Measurements from ENCODE around the gene SGK1. TPM values are rescaled to one million over a fixed set of nuclear protein-coding genes. Genes with fewer than 3 reads are reported as not detected.

Gene SGK1
- total RNA-seq, 2 experiments from 2014 or later: 117 to 120 TPM

DNA sequence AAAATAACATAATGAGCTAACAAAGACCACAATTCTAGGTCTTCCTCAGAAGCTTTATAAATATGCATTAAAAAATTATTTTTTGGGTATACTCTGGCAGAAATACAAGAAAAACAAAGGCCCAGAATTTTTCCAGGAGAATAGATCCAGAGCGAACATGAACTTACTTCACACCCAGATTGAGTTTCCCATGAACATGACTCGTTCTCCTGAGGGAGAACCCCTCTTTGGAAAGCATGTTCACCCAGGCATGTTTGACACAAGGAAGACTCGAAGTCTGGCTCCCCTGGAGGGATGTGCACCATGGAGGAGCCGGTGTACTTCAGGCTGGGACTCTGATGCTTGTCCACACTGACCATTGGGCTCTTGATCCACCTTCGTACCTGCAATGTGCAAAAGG lies 56.1 kb downstream of the SGK1 start:
- Mint-ChIP-seq H3K27ac (no peak overlapping the region), H3K4me1 (ENCODE audit: low read depth) (no peaks in the 10 kb centered on the region), H3K4me3 (no peak overlapping the region), H3K9me3 (no peaks in the 10 kb centered on the region), H3K27me3 (no peaks in the 10 kb centered on the region), H3K36me3 (ENCODE audit: low read depth) (no peaks in the 10 kb centered on the region)
- no peaks in the 10 kb centered on the region for H3K9me3 ChIP-seq (ENCODE audit: control insufficient read depth in 1 of 2, insufficient read depth in 1 of 2, low read length in 2 of 2)
- CTCF ChIA-PET: interaction anchor here (0.9 to 1.3 kb wide), 2 partner anchors 9 to 13 kb away, joined by 3 to 5 read pairs; no protein-coding TSS in a partner anchor
- no peaks in the 10 kb centered on the region for H3K36me3 ChIP-seq (ENCODE audit: insufficient read depth, low read length)
- no peak overlapping the region for H3K27ac ChIP-seq (ENCODE audit: low read depth in 1 of 2, low read length in 2 of 2)
- ATAC-seq (ENCODE audit: poor library complexity) (no peak), DNase-seq (no peak)
- H3K4me3 ChIP-seq (ENCODE audit: low read length): no peak overlapping the region
- H3K27me3 ChIP-seq (ENCODE audit: control insufficient read depth in 1 of 2, insufficient read depth in 2 of 2, low read length in 2 of 2): no peaks in the 10 kb centered on the region
- TF ChIP-seq, protein P1, sequence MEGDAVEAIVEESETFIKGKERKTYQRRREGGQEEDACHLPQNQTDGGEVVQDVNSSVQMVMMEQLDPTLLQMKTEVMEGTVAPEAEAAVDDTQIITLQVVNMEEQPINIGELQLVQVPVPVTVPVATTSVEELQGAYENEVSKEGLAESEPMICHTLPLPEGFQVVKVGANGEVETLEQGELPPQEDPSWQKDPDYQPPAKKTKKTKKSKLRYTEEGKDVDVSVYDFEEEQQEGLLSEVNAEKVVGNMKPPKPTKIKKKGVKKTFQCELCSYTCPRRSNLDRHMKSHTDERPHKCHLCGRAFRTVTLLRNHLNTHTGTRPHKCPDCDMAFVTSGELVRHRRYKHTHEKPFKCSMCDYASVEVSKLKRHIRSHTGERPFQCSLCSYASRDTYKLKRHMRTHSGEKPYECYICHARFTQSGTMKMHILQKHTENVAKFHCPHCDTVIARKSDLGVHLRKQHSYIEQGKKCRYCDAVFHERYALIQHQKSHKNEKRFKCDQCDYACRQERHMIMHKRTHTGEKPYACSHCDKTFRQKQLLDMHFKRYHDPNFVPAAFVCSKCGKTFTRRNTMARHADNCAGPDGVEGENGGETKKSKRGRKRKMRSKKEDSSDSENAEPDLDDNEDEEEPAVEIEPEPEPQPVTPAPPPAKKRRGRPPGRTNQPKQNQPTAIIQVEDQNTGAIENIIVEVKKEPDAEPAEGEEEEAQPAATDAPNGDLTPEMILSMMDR (IDR thresholded peaks at IDR 0.05): no peak
- intact Hi-C loops (cut with DNase I, micrococcal nuclease): no loop called here
- POLR2A ChIA-PET: no interaction called here
- H3K4me1 ChIP-seq (ENCODE audit: insufficient read depth, low read length): no peaks in the 10 kb centered on the region

DNA sequence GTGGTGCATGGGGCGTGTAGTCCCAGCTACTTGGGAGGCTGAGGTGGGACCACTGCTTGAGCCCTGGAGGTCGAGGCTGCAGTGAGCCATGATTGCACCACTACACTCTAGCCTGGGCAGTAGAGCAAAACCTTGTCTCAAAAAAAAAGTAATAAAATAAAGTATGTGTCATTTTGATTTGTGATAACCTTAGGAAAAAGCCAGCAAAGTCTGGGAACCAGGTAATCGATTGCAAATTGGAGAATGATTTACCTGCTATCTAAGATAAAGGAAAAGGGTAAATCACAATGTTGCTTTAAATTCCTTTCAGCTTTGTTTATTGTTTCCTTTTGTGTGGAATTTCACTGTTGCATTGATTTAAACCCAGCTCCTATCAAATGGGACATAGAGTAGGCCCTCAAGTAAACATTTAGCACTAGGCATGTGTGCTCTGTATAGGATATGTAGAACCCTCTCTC lies 59.0 kb downstream of the SGK1 start:
- no peak for ATAC-seq (ENCODE audit: poor library complexity)
- H3K9me3 Mint-ChIP-seq: no peaks in the 10 kb centered on the region
- Histone ChIP-seq H3K4me1 (ENCODE audit: insufficient read depth, low read length) (no peaks in the 10 kb centered on the region), H3K36me3 (ENCODE audit: insufficient read depth, low read length) (no peaks in the 10 kb centered on the region), H3K4me3 (ENCODE audit: low read length) (no peak overlapping the region), H3K27ac (ENCODE audit: low read depth in 1 of 2, low read length in 2 of 2) (no peak overlapping the region), H3K9me3 (ENCODE audit: control insufficient read depth in 1 of 2, insufficient read depth in 1 of 2, low read length in 2 of 2) (no peaks in the 10 kb centered on the region), H3K27me3 (ENCODE audit: control insufficient read depth in 1 of 2, insufficient read depth in 2 of 2, low read length in 2 of 2) (no peaks in the 10 kb centered on the region)
- H3K27ac Mint-ChIP-seq: no peak overlapping the region
- ChIA-PET CTCF (no interaction called here), POLR2A (no interaction called here)
- no peaks in the 10 kb centered on the region for H3K4me1 Mint-ChIP-seq (ENCODE audit: low read depth)
- TF ChIP-seq, protein P1 (IDR thresholded peaks at IDR 0.05): no peak
- H3K4me3 Mint-ChIP-seq: no peak overlapping the region
- intact Hi-C loops (cut with DNase I, micrococcal nuclease): no loop called here
- no peaks in the 10 kb centered on the region for H3K27me3 Mint-ChIP-seq
- DNase-seq: no peak
- no peaks in the 10 kb centered on the region for H3K36me3 Mint-ChIP-seq (ENCODE audit: low read depth)

DNA sequence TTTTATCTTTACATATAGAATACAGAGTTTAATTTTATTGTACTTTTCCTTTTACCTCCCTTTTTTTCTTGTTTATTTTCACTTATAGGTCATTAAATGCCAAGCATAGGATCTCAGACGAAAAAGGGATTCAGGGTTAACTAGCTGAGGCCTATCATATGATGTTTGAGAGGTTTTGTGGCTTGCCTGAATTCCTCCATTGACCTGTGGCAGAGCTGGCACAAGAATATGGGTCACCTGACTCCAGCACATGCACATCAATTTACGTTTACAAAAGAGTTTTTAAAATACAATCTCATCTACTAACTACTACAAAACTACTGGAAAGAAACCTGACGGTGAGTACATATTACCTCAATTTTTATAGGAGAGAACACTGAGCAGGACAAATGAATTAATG lies 60.4 kb downstream of the SGK1 start:
- H3K36me3 Mint-ChIP-seq (ENCODE audit: low read depth): no peaks in the 10 kb centered on the region
- TF ChIP-seq, protein P1 (IDR thresholded peaks at IDR 0.05): no peak
- H3K27me3 ChIP-seq (ENCODE audit: control insufficient read depth in 1 of 2, insufficient read depth in 2 of 2, low read length in 2 of 2): no peaks in the 10 kb centered on the region
- H3K4me3 Mint-ChIP-seq: no peak overlapping the region
- intact Hi-C loops (cut with DNase I, micrococcal nuclease): no loop called here
- H3K4me1 ChIP-seq (ENCODE audit: insufficient read depth, low read length): no peaks in the 10 kb centered on the region
- H3K27ac Mint-ChIP-seq: no peak overlapping the region
- H3K9me3 ChIP-seq (ENCODE audit: control insufficient read depth in 1 of 2, insufficient read depth in 1 of 2, low read length in 2 of 2): no peaks in the 10 kb centered on the region
- no peaks in the 10 kb centered on the region for H3K27me3 Mint-ChIP-seq
- no peak for ATAC-seq (ENCODE audit: poor library complexity)
- H3K27ac ChIP-seq (ENCODE audit: low read depth in 1 of 2, low read length in 2 of 2): no peak overlapping the region
- CTCF ChIA-PET: no interaction called here
- no peaks in the 10 kb centered on the region for H3K36me3 ChIP-seq (ENCODE audit: insufficient read depth, low read length)
- H3K9me3 Mint-ChIP-seq: no peaks in the 10 kb centered on the region
- POLR2A ChIA-PET: no interaction called here
- DNase-seq: no peak
- H3K4me1 Mint-ChIP-seq (ENCODE audit: low read depth): no peaks in the 10 kb centered on the region
- no peak overlapping the region for H3K4me3 ChIP-seq (ENCODE audit: low read length)

All from CD4-positive, alpha-beta T cell (primary cell).